HG03159 (cell line): ENCODE measurements around the gene FLNB.

Experiments
- ATAC-seq: cut with Tn5 transposase; IDR thresholded peaks from one replicate; pipeline ENCODE4 v1.9.1; 2021; ENCODE audit warnings: mild to moderate bottlenecking, moderate library complexity; ENCODE audit not compliant: unreplicated experiment

Gene FLNB

DNA sequence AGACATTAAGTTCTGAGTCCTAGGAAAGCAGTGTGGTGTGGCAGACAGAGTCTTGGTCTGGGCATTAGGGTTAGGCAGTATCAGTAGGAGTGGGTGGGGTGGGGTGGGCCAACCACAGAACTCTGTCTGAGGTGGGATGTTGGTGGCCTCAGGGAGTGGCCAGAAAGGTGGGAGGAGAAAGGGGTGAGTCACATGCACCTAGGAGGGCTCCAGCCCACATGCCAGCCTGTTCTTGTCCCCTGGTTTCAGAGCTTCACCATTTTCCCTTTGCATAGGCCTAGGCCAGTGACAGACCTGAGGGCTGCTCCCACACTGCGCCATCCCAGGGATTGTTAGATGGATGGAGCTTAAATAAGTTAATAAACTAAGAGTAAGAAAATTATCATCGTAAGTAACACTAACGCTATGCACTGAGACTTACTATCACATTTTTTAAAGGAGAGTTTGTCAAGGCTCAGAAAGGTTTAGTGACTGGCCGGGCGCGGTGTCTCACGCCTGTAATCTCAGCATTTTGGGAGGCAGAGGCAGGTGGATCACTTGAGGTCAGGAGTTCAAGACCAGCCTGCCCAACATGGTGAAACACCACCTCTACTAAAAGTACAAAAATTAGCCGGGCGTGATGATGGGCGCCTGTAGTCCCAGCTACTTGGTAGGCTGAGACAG, 168.7 kb downstream of the FLNB start:
- no peak for ATAC-seq

- ATAC-seq, result peak; percentile 60
These were observed 169.7 kb downstream of the FLNB start for GRCh38 chr3:58177747-58178527.

GRCh38 chr3:58178528-58179234, 170.5 kb downstream of the FLNB start:
- no peak for ATAC-seq

GRCh38 chr3:58179235-58180098, 171.2 kb downstream of the FLNB start:
- ATAC-seq, result no peak

GRCh38 chr3:58180099-58180880, 172.1 kb downstream of the FLNB start:
- ATAC-seq, result no peak

GRCh38 chr3:58180940-58181587, 172.8 kb downstream of the FLNB start:
- no peak for ATAC-seq

- no peak for ATAC-seq
These were observed 175.0 kb downstream of the FLNB start for GRCh38 chr3:58183221-58183620.

DNA sequence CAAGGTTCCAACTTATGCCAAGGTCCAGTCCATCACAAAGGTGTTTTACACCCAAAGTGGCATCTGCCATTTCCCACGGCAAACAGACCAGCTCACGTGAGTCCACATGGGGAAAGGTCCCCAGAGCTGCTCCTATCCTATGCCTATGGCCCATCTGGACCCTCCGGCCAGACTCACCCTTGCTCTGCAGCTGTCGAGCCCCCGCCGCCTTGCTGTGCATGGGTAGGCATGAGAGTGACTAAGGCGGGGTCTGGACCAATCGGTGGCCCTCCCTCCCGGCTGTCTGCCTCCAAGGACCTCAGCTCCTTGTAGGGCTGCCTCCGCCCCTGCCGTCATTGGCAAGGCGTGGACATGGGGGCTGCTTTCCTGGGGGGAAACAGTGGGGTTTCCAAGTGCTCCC, 175.7 kb downstream of the FLNB start:
- ATAC-seq, result no peak

DNA sequence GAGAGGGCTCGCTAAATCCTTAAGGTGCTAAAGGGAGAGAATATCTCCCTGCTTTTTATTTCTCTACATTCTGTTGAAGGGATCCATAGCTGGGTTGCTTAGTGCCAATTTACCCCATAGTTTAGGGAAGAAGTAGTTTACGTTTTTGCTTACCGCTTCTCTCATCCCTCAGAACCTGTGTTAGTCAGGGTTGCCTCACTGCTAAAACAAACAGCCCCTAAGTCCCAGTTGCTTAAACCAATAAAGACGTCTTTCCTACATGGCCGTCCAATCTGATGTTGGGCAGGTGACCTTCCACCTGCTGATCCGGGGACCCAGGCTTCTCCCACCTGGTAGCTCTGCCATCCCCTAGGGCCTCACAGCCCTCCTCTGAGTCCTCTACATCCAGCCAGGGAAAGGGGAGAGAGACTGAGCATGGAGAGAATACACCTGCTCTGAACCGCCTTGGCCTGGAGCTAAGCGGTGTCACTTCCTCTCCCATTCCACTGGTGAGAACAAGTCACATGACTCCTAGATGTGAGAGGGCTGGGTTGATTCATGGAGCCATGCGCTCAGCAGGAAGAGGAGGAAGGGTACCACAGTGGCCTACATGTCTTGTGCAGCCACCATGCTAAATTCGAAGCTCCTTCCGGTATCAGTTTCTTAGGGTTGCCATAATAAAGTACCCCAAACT, 176.2 kb downstream of the FLNB start:
- no peak for ATAC-seq

GRCh38 chr3:58184982-58185360, 176.7 kb downstream of the FLNB start:
- no peak for ATAC-seq

DNA sequence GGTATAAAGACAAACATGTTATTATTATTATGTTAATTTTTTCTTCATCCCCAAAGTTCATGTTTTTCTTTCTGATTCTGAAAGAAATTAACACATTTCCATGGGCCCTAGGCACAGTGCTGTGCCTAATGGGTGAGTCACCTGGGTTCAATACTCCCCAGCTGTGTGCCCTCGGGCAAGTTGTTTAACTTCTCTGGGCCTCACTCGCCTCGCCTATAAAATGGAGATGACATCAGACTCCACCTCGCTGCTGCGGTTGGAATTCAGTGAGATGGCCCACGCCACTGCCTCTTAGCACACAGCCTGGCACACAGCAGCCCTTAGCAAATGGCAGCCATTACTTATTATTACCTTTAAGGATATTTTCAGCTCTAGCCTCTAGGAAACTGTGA, 179.9 kb downstream of the FLNB start:
- ATAC-seq, result no peak

DNA sequence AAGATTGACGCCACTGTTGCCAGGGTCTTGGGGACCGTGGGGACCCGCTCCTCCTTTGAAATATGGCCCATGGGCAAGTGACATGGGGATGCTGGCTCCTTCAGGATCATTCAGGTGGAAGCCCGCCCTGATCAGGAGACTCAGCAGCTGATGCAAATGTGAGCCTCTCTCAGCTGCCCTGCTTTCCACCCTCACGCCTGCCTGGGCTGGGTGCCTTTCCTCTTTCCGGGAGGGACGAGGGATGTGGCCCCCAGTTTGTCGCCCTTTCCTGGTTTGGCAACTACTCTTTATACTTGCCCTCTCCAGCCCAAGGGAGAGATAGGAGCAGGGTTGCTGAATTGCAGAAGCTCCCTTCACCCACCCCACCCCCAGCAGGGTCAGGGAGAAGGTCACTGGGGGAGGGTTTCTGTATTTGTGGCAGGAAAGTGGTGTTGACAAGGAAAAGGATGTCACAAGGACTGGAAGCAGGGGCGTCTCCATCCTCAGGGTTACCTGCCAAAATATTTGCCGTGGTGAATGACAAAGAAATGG, 180.8 kb downstream of the FLNB start:
- ATAC-seq, result no peak

- no peak for ATAC-seq
These were observed 181.5 kb downstream of the FLNB start for GRCh38 chr3:58189691-58190090.

DNA sequence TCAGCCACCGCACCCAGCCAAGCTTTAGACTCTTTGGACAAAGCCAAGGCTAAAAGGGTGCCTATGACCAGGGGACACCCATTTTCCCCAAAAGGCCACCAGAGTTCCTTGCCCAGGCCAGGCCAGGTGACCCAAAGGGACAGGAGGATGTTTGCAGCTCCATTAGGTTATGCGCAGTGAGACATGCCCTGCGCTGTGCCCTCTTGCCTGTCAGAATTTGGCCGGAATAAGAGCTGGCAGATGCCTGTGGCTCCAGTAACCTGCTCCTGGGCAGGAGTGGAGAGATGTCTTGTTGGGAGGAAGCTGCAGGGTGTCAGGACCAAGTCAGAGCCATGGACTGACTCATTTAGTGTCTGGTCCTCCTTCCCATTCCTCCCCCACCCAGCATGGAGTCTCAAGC, 182.1 kb downstream of the FLNB start:
- ATAC-seq, result no peak

GRCh38 chr3:58190882-58191281, 182.7 kb downstream of the FLNB start:
- ATAC-seq, result no peak

- ATAC-seq, result no peak
These were observed 183.3 kb downstream of the FLNB start for GRCh38 chr3:58191361-58191991.

DNA sequence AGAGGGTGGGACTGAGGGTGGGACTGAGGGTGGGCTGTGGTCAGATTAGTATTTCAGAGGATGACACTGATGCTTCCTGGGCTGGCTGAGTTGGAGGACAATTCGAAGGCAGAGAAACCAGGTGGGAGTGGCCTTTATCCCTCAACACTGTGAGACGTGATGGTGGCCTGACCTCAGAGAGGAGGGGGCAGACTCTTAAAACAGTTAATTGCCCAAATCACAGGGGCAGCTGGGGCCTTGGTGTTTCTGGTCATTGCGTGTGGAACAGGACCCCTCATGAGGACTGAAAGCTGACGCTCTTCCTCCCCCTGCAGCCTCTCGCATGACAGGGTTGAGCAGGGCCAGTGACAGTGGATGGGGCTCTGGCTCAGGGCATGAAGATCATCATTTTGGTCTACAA, 183.8 kb downstream of the FLNB start:
- ATAC-seq, result no peak

- ATAC-seq, result no peak
These were observed 185.6 kb downstream of the FLNB start for GRCh38 chr3:58193682-58194407.
